Gastroesophageal sphincter (tissue), 4 donors: ENCODE measurements around the gene RRAD. TPM values are rescaled to one million over a fixed set of nuclear protein-coding genes. Genes with fewer than 3 reads are reported as not detected.

Experiments used
- ATAC-seq: fragments of 150-250 bp; one replicate; pipeline ENCODE4 v1.9.1; 2016; ENCODE audit warnings: mild to moderate bottlenecking, moderate library complexity
- H3K27ac ChIP-seq, 4 donors: fragments of 200-600 bp; sonication (generic) in 3 of 4; 1 replicate in 3 of 4; 2 replicates in 1 of 4; pipeline ENCODE4 v1.5.1; 2016 to 2019
- H3K27me3 ChIP-seq: fragments of 200-600 bp; sonication (generic); one replicate; pipeline ENCODE4 v1.5.1; 2019
- H3K36me3 ChIP-seq, 2 donors: fragments of 200-600 bp; sonication (generic); one replicate each; pipeline ENCODE4 v1.5.1; 2019; ENCODE audit warnings: control low read depth in 1 of 2
- H3K4me1 ChIP-seq, 3 donors: fragments of 200-600 bp; sonication (generic); 1 replicate in 2 of 3; 2 replicates in 1 of 3; pipeline ENCODE4 v1.5.1; 2016 to 2019; ENCODE audit warnings: control low read depth in 2 of 3
- H3K4me3 ChIP-seq, 2 donors: fragments of 200-600 bp; sonication (generic); one replicate each; pipeline ENCODE4 v1.5.1; 2019; ENCODE audit warnings: mild to moderate bottlenecking in 1 of 2, moderate library complexity in 1 of 2
- H3K9me3 ChIP-seq, 3 donors: fragments of 200-600 bp; sonication (generic); one replicate each; pipeline ENCODE4 v1.5.1; 2017 to 2019; ENCODE audit warnings: control low read depth in 2 of 3
- CTCF ChIP-seq, 4 experiments: fragments of 200-600 bp in 2 of 4; fragments of 450-650 bp in 2 of 4; sonication (generic) in 1 of 4; IDR thresholded peaks; one replicate each; pipeline ENCODE4 v1.5.1; 2017 to 2019; ENCODE audit warnings: antibody characterized with exemption in 4 of 4, mild to moderate bottlenecking in 2 of 4, moderate library complexity in 2 of 4
- EP300 ChIP-seq: sonication (generic); formaldehyde crosslinking; IDR thresholded peaks from one replicate; pipeline ENCODE4 v1.6.1; 2017; ENCODE audit warnings: antibody characterized with exemption, mild to moderate bottlenecking
- POLR2A ChIP-seq, 2 donors: fragments of 450-650 bp; IDR thresholded peaks; one replicate each; pipeline ENCODE4 v1.6.1; 2017; ENCODE audit warnings: antibody characterized with exemption in 2 of 2, mild to moderate bottlenecking in 2 of 2, moderate library complexity in 1 of 2
- POLR2AphosphoS5 ChIP-seq: sonication (generic); formaldehyde crosslinking; IDR thresholded peaks from one replicate; pipeline ENCODE4 v1.6.1; 2017; ENCODE audit warnings: antibody characterized with exemption
- WGBS, 2 donors: methylation state at CpG; one replicate each; pipeline ENCODE4 v1.1.5; 2018; ENCODE audit warnings: low coverage in 1 of 2; 5-methylcytosine and 5-hydroxymethylcytosine counted together
- total RNA-seq, 4 donors: library from RNA; depleted of rRNA; stranded (reverse); fragments of >200 nt; gene quantifications; one replicate each; pipeline ENCODE4 v1.1.0, GENCODE V29; 2016

Gene RRAD
- total RNA-seq, 4 donors from 2014 or later = 33.4 to 103 (median 50.8) TPM

- Histone ChIP-seq H3K27ac (no peak overlapping the region), H3K4me3 (no peak overlapping the region), H3K9me3 (no peaks in the 10 kb centered on the region), H3K4me1 (peaks cover 2 to 42% (median 8%) of the 10 kb centered on the region in 3 donors), H3K36me3 (peaks cover 0 to 8% of the 10 kb centered on the region in 2 donors), H3K27me3 (no peaks in the 10 kb centered on the region)
- ATAC-seq = no peak
- 57% methylated on average over 1 of the region's 9 CpGs; no CpG with 5 or more reads in 1 of the 2 donors for WGBS, 2 donors
- TF ChIP-seq CTCF (IDR thresholded peaks at IDR 0.05) = no peak
- no peak for TF ChIP-seq POLR2A (IDR thresholded peaks at IDR 0.05)
- TF ChIP-seq POLR2AphosphoS5 = no peak
Measured at GRCh38 chr16:66917741-66918140, 7.6 kb downstream of the RRAD start.

DNA sequence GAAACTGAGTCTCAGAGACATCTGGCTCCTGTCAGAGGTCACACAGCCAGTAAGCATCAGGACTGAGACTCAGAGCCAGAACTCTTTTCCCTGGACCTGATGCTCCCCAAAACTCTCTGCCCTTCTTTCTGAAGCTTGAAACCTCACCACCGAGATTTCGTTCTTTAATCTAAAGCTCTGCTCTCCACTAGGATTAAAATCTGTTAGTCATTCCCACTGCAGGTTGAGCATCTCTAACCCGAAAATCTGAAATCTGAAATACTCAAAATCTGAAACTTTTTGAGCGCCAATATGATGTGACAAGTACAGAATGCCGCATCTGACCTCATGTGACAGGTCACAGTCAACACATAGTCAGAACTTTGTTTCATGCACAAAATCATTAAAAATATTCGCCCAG is 8.8 kb downstream of the RRAD start:
- H3K27ac ChIP-seq = no peak overlapping the region
- 84 to 95% methylated on average over 4 of the region's 6 CpGs for WGBS, 2 donors
- no peak for ATAC-seq
- H3K27me3 ChIP-seq = no peaks in the 10 kb centered on the region
- peaks cover 0 to 3% of the 10 kb centered on the region in 2 donors for H3K36me3 ChIP-seq
- H3K4me1 ChIP-seq = peaks cover 2 to 30% (median 3%) of the 10 kb centered on the region in 3 donors
- no peak overlapping the region for H3K4me3 ChIP-seq
- H3K9me3 ChIP-seq = no peaks in the 10 kb centered on the region
- TF ChIP-seq CTCF (IDR thresholded peaks at IDR 0.05) (no peak), POLR2A (IDR thresholded peaks at IDR 0.05) (no peak), POLR2AphosphoS5 (no peak), EP300 (no peak)

GRCh38 chr16:66915041-66915440 is 10.3 kb downstream of the RRAD start:
- TF ChIP-seq CTCF (IDR thresholded peaks at IDR 0.05) (no peak), POLR2A (IDR thresholded peaks at IDR 0.05) (no peak), POLR2AphosphoS5 (no peak), EP300 (no peak)
- Histone ChIP-seq H3K4me3 (no peak overlapping the region), H3K27me3 (no peaks in the 10 kb centered on the region), H3K27ac (no peak overlapping the region), H3K4me1 (peaks cover 0 to 15% (median 0%) of the 10 kb centered on the region in 3 donors), H3K9me3 (no peaks in the 10 kb centered on the region), H3K36me3 (no peaks in the 10 kb centered on the region)
- ATAC-seq = no peak
- 47 to 100% methylated on average over 1 to 3 of the region's 7 CpGs for WGBS, 2 donors

DNA sequence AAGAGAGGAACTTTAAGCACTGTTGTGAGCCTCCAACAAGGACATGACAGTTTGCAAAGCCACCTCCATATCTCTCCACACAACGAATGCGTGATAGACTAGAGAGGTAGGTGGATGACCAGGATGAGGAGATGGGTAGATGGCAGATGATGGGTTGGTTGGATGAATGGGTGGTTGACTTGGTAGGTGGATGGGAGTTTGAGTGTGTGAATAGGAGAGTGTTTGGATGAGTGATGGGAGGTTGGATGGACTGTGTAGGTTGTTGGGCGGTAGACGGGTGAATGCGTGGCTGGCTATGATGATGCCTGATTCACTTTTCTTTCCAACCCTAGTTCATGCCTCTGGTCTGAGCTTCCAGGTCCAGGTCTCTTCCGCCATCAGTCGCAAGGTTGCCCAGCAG is 10.8 kb downstream of the RRAD start:
- no peaks in the 10 kb centered on the region for H3K9me3 ChIP-seq
- no peaks in the 10 kb centered on the region for H3K27me3 ChIP-seq
- no peak for TF ChIP-seq EP300
- no peak overlapping the region for H3K27ac ChIP-seq
- WGBS, 2 donors = 100% methylated on average over 7 of the region's 7 CpGs
- no peak overlapping the region for H3K4me3 ChIP-seq
- H3K4me1 ChIP-seq = peaks cover 0 to 10% (median 0%) of the 10 kb centered on the region in 3 donors
- no peak for ATAC-seq
- H3K36me3 ChIP-seq = no peaks in the 10 kb centered on the region

GRCh38 chr16:66913711-66914110 is 11.6 kb downstream of the RRAD start:
- Histone ChIP-seq H3K4me3 (no peak overlapping the region), H3K27ac (no peak overlapping the region), H3K9me3 (no peaks in the 10 kb centered on the region), H3K36me3 (no peaks in the 10 kb centered on the region), H3K4me1 (peaks cover 0 to 2% (median 0%) of the 10 kb centered on the region in 3 donors), H3K27me3 (no peaks in the 10 kb centered on the region)
- ATAC-seq = no peak
- TF ChIP-seq POLR2A (IDR thresholded peaks at IDR 0.05) = no peak
- TF ChIP-seq POLR2AphosphoS5 = no peak
- TF ChIP-seq CTCF (IDR thresholded peaks at IDR 0.05) = no peak
- TF ChIP-seq EP300 = no peak
- no CpG with 5 or more reads among the region's 4 CpGs for WGBS, 2 donors
